Activated naive CD8-positive, alpha-beta T cell treated with anti-CD3 and anti-CD28 coated beads, Interleukin-2, amount 50 U/mL, for 24 hours (primary cell): ENCODE results near the gene HAPLN2.

ENCODE experiments used
- ATAC-seq: fragments of 150-1000 bp; cut with Tn5 transposase; one replicate; pipeline ENCODE4 v1.10.0; 2021
- DNase-seq: peaks from one replicate; pipeline ENCODE4 v3.0.0; 2021
- H3K27ac Mint-ChIP-seq: one replicate; pipeline ENCODE4 v1.8.0; 2021; ENCODE audit warnings: mild to moderate bottlenecking, mixed read lengths
- H3K27me3 Mint-ChIP-seq: one replicate; pipeline ENCODE4 v1.8.0; 2021; ENCODE audit warnings: mixed read lengths
- H3K36me3 Mint-ChIP-seq: one replicate; pipeline ENCODE4 v1.8.0; 2021; ENCODE audit warnings: low read depth, mixed read lengths
- H3K4me1 Mint-ChIP-seq: one replicate; pipeline ENCODE4 v1.8.0; 2021; ENCODE audit warnings: mixed read lengths
- H3K4me3 Mint-ChIP-seq: one replicate; pipeline ENCODE4 v1.8.0; 2021; ENCODE audit warnings: mild to moderate bottlenecking, moderate library complexity, mixed read lengths
- H3K9me3 Mint-ChIP-seq: one replicate; pipeline ENCODE4 v1.8.0; 2021; ENCODE audit warnings: mixed read lengths

The HAPLN2 gene

DNA sequence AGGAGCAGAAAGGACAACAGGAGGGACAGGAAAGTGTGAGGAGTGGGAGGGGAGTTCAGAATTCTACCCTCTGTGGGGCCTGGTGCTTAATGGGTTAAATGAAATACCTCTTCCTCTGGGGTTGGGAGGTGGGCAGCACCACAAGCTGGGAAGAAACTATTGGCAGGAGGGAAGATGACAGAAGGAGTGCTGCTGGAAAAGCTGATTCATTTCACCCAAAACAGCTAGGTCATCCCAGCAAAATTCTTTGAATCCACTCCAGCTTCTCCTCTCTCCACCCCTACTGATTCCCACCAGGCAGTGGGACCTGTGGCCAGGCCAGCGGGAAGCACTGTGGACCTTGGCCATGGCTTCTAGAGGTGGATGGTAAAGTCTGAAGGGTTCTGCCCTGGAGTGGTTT is 35.5 kb downstream of the HAPLN2 start:
- Mint-ChIP-seq H3K9me3 (no peaks in the 10 kb centered on the region), H3K36me3 (no peaks in the 10 kb centered on the region), H3K27ac (no peak overlapping the region), H3K4me3 (no peak overlapping the region), H3K27me3 (peaks cover 71% of the 10 kb centered on the region), H3K4me1 (peaks cover 22% of the 10 kb centered on the region)
- ATAC-seq (no peak), DNase-seq (no peak)

DNA sequence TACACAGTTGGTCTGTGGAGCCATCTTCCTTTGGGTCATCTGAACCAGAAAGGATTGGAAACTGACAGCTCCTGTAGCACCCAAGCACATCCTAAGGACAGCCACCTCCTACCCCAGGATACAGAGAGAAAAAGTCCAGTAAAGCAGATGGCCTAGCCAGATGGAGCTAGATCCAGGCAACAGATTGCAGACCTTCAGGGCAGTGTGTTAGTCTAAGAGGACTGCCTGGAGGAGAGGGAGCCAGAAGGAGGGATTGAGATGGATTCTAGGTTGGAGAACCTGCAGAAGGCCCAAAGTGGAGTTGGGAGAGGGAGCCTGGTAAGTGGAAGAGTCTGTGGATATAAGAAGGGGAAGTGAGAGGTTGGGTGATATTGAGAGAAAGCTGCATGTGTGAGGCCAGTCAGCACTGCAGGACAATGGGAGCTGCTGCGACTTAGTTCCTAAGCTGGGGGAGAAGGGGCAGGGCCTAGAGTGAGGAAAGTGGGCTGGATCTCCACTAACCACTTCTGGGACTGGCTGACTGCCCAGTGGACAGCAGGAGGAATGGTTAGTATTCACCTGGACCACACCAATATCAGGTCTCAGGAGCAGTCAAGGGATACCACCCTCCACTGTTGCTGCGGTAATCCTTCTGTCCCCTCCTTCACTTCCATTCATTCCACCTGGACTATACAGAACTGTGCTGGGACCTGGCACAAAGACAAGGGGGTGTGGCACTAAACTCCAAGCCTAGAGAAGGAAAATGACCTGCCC is 36.1 kb downstream of the HAPLN2 start:
- ATAC-seq (no peak), DNase-seq (no peak)
- no peaks in the 10 kb centered on the region for H3K36me3 Mint-ChIP-seq
- H3K9me3 Mint-ChIP-seq, result no peaks in the 10 kb centered on the region
- H3K4me3 Mint-ChIP-seq, result no peak overlapping the region
- peaks cover 29% of the 10 kb centered on the region for H3K4me1 Mint-ChIP-seq
- peaks cover 66% of the 10 kb centered on the region for H3K27me3 Mint-ChIP-seq
- H3K27ac Mint-ChIP-seq, result no peak overlapping the region

DNA sequence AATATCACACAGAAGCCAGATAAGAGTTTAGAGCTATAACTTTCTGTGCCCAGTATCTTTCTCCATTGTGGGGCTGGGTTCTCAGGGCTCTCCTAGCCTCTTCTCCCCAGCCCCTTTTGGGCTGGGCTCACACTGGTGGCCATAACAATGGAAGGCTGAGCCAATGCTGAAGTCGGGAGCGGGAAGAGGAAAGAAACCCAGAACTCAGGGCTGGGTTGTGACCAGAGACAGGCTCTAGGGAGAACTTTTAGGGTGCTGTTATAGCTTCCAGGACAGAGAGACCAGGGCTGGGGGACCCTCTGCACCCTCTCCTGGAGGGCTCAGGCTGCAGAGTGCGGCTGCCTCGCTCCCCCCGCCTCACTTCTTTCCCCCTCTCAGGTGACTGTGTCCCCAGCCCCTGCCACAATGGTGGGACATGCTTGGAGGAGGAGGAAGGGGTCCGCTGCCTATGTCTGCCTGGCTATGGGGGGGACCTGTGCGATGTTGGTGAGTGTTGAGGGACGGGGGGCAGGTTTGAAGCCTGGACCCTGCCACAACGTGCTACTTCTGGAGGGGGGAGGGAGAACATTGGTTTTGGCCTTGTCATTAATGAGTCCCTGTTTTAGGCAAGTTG is 36.8 kb downstream of the HAPLN2 start:
- H3K4me1 Mint-ChIP-seq, result peaks cover 32% of the 10 kb centered on the region

DNA sequence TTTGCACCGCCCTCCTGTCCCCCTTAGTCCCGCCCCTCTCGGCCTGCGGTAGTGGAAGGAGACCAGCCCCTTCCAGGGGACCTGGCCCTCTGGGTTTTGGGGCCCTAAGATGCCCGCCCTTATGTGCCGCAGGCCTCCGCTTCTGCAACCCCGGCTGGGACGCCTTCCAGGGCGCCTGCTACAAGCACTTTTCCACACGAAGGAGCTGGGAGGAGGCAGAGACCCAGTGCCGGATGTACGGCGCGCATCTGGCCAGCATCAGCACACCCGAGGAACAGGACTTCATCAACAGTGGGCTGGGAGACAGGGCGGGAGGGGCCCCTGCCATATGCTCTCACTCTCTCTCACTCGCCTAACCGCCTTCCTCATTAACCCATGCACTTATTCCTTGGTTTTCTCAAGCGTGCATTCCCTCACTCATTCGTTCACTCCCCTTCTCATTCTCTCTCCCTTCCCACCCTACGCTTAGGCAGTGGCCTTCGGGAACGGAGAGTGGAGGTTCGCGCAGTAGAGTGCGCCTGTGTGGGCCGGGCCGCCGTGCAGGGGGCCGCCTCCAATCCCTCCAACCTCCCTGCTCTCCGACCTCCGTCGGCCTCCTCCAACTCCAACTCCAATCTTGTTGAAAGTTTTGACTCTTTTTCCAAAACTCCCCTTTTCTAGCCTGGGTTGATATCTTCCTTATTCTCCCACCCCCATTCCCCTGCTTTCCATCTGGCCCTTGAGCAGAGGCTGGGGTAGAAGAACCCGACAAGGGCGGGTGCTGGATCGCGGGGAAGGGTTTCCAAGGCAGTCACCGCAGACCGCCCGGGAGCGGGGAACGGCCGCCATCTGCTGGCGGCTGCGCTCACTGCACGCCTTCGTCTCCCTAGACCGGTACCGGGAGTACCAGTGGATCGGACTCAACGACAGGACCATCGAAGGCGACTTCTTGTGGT is 37.9 kb downstream of the HAPLN2 start:
- DNase-seq, result peak; percentile 84
- Mint-ChIP-seq H3K36me3 (no peaks in the 10 kb centered on the region), H3K27me3 (peaks cover 51% of the 10 kb centered on the region), H3K27ac (no peak overlapping the region), H3K4me1 (peaks cover 41% of the 10 kb centered on the region), H3K4me3 (peak overlapping the region; percentile 68), H3K9me3 (no peaks in the 10 kb centered on the region)
- ATAC-seq, result no peak

More for the DNA sequence above, 36.8 kb downstream of the HAPLN2 start:
- peaks cover 60% of the 10 kb centered on the region for H3K27me3 Mint-ChIP-seq
- DNase-seq (no peak), ATAC-seq (no peak)
- no peaks in the 10 kb centered on the region for H3K36me3 Mint-ChIP-seq
- no peaks in the 10 kb centered on the region for H3K9me3 Mint-ChIP-seq
- no peak overlapping the region for H3K27ac Mint-ChIP-seq
- no peak overlapping the region for H3K4me3 Mint-ChIP-seq

DNA sequence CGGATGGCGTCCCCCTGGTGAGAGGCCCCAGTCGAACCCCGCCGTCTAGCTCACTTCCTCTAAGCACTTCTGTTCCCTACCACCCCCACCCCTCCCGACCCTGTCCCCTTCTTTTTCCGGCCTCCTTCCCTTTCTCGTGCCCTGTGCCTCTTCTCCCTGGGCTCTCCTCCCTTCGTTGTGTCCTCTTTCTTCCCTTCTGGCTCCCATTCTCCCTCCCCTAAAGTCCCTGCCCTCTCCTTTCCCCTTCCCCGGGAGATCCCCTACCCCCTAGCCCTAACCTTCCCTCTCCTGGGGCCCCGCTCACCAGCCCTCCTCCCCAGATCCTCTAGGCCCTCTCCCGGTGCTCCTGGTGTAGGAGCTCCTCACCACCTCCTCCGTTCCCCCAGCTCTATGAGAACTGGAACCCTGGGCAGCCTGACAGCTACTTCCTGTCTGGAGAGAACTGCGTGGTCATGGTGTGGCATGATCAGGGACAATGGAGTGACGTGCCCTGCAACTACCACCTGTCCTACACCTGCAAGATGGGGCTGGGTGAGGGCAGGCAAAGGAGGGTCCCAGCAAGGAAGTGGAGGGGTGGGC is 38.6 kb downstream of the HAPLN2 start:
- Mint-ChIP-seq H3K9me3 (no peaks in the 10 kb centered on the region), H3K27me3 (peaks cover 48% of the 10 kb centered on the region), H3K36me3 (no peaks in the 10 kb centered on the region), H3K27ac (no peak overlapping the region), H3K4me1 (peaks cover 47% of the 10 kb centered on the region), H3K4me3 (peak overlapping the region; percentile 68)
- DNase-seq, result no peak
- no peak for ATAC-seq

DNA sequence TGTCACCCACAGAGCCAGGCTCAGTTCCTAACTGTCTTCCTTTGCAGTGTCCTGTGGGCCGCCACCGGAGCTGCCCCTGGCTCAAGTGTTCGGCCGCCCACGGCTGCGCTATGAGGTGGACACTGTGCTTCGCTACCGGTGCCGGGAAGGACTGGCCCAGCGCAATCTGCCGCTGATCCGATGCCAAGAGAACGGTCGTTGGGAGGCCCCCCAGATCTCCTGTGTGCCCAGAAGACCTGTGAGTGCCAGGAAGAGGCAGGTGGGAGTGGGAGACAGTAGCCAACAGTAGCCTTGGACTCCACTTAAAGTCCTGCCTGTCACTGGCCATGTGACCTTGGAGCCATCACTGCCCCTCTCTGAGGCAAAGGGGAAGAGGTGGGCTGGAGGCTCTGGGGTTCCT is 39.3 kb downstream of the HAPLN2 start:
- Mint-ChIP-seq H3K4me3 (no peak overlapping the region), H3K9me3 (no peaks in the 10 kb centered on the region), H3K36me3 (no peaks in the 10 kb centered on the region), H3K4me1 (peaks cover 49% of the 10 kb centered on the region), H3K27ac (no peak overlapping the region), H3K27me3 (peaks cover 41% of the 10 kb centered on the region)
- ATAC-seq (no peak), DNase-seq (no peak)

DNA sequence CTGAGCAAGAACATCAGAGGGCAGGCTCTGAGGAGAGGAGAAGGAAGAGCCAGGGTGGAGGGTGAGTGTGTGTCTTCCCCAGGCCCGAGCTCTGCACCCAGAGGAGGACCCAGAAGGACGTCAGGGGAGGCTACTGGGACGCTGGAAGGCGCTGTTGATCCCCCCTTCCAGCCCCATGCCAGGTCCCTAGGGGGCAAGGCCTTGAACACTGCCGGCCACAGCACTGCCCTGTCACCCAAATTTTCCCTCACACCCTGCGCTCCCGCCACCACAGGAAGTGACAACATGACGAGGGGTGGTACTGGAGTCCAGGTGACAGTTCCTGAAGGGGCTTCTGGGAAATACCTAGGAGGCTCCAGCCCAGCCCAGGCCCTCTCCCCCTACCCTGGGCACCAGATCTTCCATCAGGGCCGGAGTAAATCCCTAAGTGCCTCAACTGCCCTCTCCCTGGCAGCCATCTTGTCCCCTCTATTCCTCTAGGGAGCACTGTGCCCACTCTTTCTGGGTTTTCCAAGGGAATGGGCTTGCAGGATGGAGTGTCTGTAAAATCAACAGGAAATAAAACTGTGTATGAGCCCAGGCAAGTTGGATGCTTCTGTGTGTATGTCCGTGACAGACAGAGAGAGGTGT is 39.8 kb downstream of the HAPLN2 start:
- Mint-ChIP-seq H3K36me3 (no peaks in the 10 kb centered on the region), H3K27me3 (peaks cover 36% of the 10 kb centered on the region), H3K27ac (no peak overlapping the region), H3K9me3 (no peaks in the 10 kb centered on the region), H3K4me3 (peak overlapping the region; percentile 59), H3K4me1 (peaks cover 49% of the 10 kb centered on the region)
- no peak for DNase-seq
- no peak for ATAC-seq

DNA sequence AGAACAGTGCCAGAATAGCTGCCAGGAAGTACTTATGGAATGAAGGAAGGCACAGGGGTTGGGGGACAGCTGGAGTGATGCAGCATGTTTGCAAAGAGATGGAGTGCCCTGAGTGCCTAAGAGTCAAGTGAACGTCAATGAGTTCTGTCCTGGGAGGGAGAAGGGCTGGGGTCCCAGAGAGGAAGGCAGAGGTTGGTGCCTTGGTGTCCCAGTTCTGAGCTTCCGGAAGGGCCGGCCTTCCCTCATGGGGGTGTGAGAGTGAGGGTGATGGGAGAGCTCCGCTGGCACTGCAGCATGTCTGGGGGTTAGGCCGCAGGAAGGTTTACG is 40.4 kb downstream of the HAPLN2 start:
- Mint-ChIP-seq H3K27ac (peak overlapping the region; percentile 17), H3K9me3 (no peaks in the 10 kb centered on the region), H3K27me3 (peaks cover 31% of the 10 kb centered on the region), H3K36me3 (no peaks in the 10 kb centered on the region), H3K4me3 (peak overlapping the region; percentile 59), H3K4me1 (peaks cover 49% of the 10 kb centered on the region)
- ATAC-seq (no peak), DNase-seq (no peak)

DNA sequence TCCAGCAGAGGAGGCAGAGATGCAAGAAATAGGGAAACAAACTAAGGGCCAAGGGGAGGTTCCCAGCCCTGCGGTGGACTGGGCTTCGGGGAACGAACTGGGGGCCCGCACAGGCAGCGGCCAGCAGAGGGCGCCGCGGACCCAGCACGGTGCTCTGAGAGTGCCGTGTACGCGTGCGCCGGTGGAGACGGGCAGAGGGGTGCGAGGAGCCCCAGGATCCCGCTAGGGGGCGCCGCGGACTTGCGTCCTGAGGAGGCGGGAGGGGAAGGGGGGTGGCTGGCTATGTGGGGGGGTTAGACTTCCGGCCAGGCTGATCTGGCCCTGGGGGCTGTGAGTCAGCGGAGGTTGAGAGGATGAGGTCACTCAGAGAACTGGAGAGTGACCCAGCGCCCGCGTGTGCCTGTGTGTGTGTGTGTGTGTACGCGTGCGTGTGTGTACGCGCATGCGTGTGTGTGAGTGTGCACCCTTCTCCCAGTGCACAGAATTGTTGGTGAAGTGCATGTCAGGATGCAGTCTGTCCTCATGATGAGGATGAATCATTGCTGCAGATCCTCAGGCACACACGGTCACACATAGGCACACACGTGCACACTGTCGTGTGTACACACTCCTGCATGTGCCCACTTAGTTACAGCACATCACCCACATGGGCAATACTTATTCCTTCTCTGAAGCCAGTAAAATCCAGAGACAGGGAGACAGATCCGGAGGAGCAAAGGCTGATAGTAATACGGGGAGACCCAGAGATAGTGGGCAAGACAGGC is 41.0 kb downstream of the HAPLN2 start:
- Mint-ChIP-seq H3K4me1 (peaks cover 49% of the 10 kb centered on the region), H3K36me3 (no peaks in the 10 kb centered on the region), H3K27ac (peak overlapping the region; percentile 81), H3K4me3 (peak overlapping the region; percentile 78), H3K9me3 (no peaks in the 10 kb centered on the region), H3K27me3 (peaks cover 27% of the 10 kb centered on the region)
- ATAC-seq (peak; percentile 91), DNase-seq (peak; percentile 99)

DNA sequence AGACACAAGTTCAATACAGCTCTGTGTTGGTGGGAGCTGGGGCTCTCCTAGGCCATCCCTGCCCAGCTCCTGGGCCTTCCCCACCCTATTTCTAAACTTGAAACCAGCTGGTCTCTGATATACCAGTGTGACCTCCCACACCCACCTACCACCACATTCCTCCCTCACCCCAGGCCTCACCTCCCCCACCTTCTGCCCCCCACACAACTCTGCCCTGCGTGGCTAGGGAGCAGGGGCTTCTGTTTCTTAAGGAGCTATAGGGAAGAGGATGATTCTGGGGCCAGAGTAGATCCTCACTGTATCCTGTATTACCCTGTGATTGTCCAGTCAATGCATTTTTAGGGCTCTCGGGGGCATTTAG is 41.5 kb downstream of the HAPLN2 start:
- H3K4me1 Mint-ChIP-seq, result peaks cover 53% of the 10 kb centered on the region
- peaks cover 23% of the 10 kb centered on the region for H3K27me3 Mint-ChIP-seq
- ATAC-seq, result peak; percentile 5

DNA sequence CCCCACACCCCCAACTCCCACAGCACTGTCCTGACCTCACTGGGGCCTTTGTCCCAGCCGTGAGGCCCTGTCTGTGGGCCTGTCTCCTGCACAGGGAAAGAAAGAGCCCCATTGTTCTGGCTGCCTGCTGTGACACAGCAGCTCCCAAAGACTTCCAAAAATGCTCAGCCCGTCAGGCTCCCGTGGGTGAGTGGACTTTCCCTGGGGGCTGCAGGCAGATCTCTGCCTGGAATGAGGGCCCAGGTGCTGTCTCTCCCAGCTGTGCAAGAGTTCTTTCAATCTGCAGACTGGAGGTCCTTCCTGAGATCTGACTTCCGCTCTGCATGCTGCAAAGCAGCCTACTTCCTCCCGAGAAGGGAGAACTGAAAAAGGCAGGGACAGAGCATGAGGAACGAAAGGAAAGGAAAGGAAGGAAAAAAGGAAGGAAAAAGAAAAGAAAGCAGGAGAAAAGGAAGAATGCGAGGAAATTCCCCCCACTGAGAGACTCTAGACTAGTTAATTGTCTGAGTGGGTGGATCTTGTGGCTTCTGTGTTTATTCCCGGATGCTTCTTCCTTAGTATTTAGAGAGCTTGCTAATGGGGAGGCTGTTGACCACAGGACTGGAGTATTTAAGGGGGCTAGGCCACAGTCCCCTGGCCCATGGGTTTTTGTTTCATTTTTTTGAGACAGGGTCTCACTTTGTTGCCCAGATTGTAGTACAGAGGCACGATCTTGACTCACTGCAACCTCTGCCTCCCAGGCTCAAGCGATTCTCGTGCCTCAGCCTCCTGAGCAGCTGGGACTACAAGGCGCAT is 43.0 kb downstream of the HAPLN2 start:
- Mint-ChIP-seq H3K9me3 (no peaks in the 10 kb centered on the region), H3K4me3 (peak overlapping the region; percentile 5), H3K4me1 (peaks cover 47% of the 10 kb centered on the region), H3K27ac (no peak overlapping the region), H3K36me3 (no peaks in the 10 kb centered on the region), H3K27me3 (peaks cover 9% of the 10 kb centered on the region)
- DNase-seq (no peak), ATAC-seq (no peak)

More for the DNA sequence above, 41.5 kb downstream of the HAPLN2 start:
- no peaks in the 10 kb centered on the region for H3K36me3 Mint-ChIP-seq
- no peak for DNase-seq
- peak overlapping the region; percentile 64 for H3K27ac Mint-ChIP-seq
- no peaks in the 10 kb centered on the region for H3K9me3 Mint-ChIP-seq
- peak overlapping the region; percentile 78 for H3K4me3 Mint-ChIP-seq

DNA sequence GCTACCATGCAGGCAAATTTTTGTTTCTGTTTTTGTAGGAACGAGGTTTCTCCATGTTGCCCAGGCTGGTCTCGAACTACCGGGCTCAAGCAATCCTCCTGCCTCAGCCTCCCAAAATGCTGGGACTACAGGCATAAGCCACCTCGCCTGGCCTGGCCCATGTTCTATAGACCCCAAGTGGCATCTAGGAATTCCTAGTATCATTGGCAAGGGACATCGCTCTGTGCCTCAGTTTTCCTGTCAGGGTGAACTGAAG is 43.5 kb downstream of the HAPLN2 start:
- Mint-ChIP-seq H3K27me3 (peaks cover 4% of the 10 kb centered on the region), H3K4me1 (peaks cover 42% of the 10 kb centered on the region), H3K36me3 (no peaks in the 10 kb centered on the region), H3K4me3 (no peak overlapping the region), H3K27ac (no peak overlapping the region), H3K9me3 (no peaks in the 10 kb centered on the region)
- DNase-seq, result no peak
- ATAC-seq, result no peak

DNA sequence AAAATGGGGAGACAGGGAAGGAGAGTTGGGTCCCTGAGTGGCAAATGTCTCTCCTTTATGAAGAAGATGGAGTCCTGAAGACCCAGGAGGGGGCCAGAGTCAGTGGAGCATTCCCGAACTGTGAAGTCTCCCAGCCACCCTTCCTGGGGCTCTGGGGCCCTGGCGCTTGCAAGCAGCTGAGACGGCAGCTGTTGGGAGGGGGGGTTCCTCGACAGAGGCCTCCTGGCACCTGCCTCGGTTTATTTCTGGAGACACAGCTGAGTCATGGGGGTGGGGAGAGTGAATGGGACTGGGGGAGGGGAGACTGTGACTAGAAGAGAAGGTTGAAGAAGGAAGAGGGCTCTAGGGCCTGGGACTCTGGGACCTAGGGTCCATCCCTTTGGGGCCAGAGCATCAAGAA is 44.0 kb downstream of the HAPLN2 start:
- Mint-ChIP-seq H3K36me3 (no peaks in the 10 kb centered on the region), H3K4me3 (no peak overlapping the region), H3K27me3 (peaks cover 4% of the 10 kb centered on the region), H3K4me1 (peaks cover 37% of the 10 kb centered on the region), H3K9me3 (no peaks in the 10 kb centered on the region), H3K27ac (no peak overlapping the region)
- no peak for DNase-seq
- no peak for ATAC-seq
